Nucleus accumbens (tissue), 56 donors: ENCODE measurements around the gene TMEM185A.
"Not testable (repeated sequence)": the region's sequence is repeated elsewhere in the genome, so short reads cannot be mapped to it uniquely, and the experiment has no call there.

Source experiments
- DNase-seq, 56 donors: peaks; one replicate each; lab custom pipeline; 2025; lab: John Stamatoyannopoulos, UW

TMEM185A gene

DNA sequence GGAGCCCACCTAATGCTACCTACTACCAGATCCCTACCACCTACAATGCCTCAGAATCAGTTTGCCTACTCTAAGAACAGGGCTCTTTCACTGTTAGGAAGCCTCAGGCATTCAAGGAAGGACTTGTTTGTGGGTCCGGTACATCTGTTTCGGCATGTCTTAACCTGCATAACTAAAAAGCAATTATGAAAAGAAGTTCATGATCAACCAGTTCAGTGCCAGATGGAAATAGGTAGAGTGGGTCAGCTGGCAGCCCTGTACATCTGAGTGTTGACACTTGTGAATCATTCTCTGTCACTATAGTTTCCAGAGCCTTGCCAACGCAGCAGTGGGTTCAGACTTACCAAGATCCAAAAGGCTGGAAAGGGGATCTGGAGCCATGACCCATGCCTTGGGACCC is 3.3 kb downstream of the TMEM185A start:
- no peak for DNase-seq

DNA sequence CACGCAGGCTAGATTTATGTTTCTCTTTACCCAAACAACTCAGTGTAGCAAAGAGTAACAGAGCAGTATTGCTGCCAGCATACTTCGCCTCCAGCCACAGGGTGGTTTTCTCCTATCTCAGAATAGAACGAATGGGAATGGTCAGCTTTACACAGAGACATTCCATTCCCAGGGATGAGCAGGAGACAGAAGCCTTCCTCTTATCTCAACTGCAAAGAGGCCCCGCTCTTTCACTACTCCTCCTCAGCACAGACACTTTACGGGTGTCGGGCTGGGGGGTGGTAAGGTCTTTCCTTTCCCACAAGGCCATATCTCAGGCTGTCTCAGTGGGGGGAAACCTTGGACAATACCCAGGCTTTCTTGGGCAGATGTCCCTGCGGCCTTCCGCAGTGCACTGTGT is 4.8 kb downstream of the TMEM185A start:
- DNase-seq, result not testable (repeated sequence)

DNA sequence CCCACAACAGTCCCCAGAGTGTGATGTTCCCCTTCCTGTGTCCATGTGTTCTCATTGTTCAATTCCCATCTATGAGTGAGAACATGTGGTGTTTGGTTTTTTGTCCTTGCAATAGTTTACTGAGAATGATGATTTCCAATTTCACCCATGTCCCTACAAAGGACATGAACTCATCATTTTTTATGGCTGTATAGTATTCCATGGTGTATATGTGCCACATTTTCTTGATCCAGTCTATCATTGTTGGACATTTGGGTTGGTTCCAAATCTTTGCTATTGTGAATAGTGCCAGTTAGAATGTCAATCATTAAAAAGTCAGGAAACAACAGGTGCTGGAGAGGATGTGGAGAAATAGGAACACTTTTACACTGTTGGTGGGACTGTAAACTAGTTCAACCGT is 11.9 kb downstream of the TMEM185A start:
- DNase-seq, result not testable (repeated sequence)

DNA sequence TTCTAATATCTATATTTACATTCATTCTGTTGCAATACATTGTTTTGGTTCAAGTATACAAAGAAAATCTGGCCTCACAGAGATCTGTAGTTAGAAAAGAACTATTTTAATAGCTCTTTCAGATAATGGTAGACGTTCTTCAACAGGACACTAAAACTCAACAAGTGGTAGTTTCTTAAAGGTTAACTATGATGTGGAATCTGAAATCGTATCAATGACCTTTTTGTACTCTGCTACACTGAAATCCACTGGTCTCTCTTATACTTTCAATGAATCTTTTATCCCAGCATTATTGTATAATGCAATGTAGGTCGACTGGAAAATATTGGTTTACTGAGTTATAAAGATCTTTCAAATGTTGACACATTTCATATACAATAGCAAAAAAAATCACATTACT is 12.7 kb downstream of the TMEM185A start:
- DNase-seq, result no peak

DNA sequence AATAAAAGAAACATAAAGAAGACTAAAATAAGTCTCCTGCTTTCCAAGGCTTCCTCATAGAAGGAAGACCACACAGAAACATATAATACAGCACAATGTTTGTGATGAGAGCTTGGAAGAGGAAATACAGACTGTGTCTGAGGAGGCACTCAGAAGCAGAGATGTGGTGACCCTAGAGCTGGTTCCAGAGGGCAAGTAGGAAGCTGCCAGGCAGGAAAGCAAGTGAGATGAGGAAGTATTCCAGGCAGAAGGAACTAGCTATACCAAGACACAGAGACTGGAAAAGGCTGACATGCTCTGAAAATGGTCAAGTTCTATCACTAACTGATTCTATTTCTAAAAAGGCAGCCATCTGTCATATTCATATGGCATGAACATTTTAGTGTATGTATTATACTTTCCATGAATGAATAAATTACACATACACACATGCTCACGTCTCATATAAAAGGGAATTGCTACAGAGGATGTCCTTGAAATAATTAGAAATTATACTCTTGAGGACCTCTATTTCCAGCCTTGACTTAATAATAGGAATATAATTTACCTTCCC is 19.9 kb downstream of the TMEM185A start:
- DNase-seq, result no peak

DNA sequence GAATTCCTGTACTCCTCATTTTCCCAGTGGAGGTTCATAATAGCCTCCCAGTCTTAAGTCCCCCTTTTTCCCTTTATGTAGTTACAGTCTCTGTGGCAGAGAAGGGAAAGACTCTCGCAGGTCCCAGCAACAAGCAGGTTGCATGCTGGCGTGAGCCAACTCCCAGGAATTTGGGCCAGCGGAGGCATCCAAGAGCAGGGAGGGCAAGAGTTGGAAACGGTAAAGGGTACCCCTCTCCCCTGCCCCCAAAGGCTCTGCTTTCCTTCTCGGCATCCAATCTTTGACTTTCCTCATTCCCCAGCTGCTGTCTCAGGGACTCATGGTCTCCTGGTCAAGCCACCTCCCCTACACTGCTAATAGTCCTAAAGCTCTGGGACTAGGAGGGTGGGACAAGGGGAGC is 21.1 kb downstream of the TMEM185A start:
- DNase-seq, result no peak

DNA sequence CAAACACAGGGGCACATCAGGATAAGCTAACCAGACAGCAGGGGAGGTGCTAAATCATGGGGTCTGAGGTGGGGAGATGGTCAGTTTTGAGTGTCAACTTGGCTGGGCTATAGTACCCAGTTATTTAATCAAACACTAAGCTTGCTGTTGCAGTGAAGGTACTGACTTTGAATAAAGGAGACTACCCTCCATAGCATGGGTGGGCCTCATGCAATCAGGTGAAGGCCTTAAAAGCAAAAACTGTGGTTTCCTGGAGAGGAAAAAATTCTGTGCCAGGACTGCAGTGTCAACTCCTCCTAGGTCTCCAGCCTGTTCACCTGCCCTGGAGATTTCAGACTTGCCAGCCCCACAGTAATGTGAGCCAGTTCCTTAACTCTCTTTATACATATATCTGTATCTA is 23.9 kb downstream of the TMEM185A start:
- DNase-seq, result no peak

DNA sequence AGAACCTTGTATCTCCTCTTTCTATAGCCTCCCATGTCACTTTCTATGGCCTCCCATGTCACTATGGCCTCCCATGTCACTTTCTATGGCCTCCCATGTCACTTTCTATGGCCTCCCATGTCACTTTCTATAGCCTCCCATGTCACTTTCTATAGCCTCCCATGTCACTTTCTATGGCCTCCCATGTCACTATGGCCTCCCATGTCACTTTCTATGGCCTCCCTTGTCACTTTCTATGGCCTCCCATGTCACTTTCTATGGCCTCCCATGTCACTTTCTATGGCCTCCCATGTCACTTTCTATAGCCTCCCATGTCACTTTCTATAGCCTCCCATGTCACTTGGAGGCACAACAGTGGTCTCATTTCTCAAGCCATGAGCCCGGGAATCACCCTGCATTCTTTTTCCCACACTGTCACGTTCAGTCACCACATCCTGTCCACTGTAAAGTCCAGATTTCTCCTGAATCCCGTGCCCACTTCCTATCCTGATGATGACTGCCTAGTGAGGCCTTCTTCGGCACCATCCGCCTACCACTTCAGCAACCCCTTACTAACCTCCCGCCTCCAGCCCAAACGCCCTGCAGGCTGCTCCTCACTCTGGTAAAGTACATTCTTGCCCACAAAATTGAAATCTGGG is 26.2 kb downstream of the TMEM185A start:
- DNase-seq, result not testable (repeated sequence)

DNA sequence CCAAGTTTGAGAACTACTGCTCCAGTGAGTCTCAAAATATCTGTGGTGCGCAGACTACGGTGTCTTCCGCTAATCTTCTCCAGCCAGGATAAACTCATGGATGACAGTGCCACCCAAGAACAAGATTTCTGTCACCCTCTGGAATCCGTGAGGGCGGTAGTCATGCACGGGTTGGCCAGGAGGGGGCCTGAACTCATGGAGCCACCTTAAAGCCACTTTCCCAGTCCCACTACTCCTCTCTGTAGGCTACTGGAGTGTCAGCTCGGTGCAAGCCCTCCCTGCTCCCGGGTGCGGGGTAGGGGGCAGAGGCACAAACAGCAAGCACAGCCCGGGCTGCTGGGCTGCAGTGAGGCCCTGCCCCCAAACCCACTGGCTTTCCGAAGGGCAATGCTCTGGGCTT is 33.0 kb downstream of the TMEM185A start:
- DNase-seq, result not testable (repeated sequence)

DNA sequence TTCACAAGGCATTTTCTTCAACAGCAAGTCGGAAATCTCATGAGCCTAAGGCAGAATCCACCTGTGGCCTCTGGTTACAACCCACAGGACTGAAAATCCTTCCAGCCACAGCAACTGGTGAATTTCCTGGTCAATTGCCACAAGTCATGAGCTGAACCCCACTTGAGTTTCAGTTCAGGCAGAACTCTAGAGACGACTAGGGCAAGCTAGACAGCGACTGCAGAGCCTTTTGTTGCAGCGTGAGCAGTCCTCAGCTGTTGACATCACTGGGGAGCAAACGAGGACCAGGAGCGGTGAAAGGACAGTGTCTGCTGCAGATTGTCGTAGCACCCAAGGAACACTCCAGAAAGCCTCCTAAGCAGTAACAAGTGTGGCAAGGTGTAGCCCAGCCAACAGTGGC is 35.6 kb downstream of the TMEM185A start:
- not testable (repeated sequence) for DNase-seq

DNA sequence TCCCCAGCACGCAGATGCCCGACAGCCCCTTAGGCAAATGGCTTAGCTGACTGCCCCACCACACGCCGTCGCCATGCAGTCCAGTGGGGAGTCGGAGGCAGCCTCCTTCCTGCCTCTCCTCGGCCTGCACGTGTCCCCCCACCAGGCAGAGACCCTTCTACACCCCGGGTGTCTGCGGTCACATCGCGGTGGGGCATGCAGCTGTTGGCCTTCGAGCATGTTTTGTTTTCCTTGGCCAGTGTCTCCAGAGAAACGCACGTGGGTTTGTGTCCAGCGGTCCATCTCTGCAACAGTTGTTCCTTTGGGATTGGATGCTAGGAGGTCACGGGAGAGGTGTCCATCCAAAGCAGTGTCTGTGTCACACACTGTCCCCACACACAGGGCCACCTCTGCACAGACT is 36.4 kb downstream of the TMEM185A start, which contains the start of gene HSFX2:
Gene HSFX2 (minus strand): TSS at position 101 of the 400 bp plus-strand sequence. CDS start 614 bp downstream, outside the sequence.
- DNase-seq, result not testable (repeated sequence)

DNA sequence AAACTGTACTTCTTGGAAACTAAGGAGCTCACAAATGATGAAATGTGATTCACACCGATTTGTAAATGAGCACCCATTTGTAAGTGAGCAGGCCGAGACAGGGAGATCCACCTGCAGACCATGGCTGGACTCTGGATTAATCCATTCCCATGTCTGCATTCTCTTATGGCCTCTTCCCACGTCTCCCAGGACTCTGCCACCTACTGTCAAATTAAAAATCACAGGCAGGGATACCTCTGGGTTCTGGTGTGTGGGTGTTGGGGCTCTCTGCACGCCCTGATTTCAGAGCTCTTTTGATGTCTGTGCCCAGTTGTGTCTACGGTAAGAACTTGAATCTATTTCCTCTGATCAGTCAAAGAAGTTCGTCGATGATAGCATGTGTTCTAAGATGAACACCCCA is 40.6 kb downstream of the TMEM185A start:
- DNase-seq, result not testable (repeated sequence)

DNA sequence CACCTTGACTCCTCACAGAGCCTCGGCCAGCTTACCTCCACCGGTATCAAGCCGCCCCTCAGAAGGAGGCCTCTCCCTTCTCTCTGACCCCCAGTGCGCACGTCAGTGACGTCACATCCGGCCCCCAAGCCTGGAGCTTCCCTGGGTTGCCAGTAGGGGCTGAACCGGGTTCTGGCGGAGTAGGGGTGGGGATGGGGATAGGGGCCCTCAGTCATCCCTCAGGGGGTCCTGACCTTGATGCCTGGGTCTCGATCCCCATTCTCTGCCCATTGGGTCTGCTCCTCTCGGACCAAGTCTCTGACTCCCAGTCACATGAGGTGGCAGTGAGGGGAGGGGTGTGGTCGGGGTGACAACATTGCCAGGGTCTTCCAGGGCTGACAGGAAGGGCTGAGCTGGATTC is 44.2 kb downstream of the TMEM185A start, which contains the start of gene MAGEA9B:
Gene MAGEA9B (minus strand): TSS at position 101 of the 400 bp plus-strand sequence. CDS start 4,280 bp downstream, outside the sequence.
- DNase-seq, result not testable (repeated sequence)

DNA sequence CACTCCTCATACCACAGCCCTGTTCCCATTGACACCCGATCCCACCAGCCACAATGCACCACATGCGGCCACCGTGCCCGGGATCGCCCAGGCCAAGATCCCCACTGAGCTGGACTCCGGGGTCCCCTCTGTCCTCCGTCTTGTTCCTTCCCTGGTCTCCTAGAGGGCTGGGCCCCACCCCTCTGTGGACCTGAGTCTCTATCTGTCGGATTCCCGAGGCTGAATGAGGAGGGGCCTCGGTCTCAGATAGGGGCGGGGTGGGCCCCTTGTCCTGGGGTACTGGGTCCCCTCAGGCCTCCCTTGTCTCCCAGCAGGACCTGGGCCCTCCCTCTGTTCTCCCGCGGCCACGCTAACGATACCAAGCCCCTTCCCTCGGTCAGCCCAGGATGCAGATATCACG is 46.0 kb downstream of the TMEM185A start:
- not testable (repeated sequence) for DNase-seq

DNA sequence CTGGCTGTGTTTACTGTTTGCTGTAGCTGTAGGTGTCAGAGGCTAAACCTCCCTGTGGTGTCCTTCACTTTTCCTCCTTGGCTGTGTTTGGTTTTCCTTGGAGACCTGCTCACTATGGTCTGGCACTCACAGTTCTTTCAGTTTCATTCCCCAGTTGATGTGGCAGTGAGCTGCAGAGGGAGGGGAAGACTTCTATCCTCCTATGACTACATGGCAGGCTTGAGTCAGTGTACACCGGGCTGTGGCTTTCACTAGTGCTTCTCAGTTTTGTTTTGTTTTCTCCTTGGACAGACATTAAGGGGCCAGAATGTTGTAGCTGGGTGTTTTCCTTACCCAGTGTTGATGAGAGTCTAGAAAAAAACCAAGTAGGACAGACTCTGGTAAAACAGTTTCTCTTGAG is 58.1 kb downstream of the TMEM185A start:
- not testable (repeated sequence) for DNase-seq

DNA sequence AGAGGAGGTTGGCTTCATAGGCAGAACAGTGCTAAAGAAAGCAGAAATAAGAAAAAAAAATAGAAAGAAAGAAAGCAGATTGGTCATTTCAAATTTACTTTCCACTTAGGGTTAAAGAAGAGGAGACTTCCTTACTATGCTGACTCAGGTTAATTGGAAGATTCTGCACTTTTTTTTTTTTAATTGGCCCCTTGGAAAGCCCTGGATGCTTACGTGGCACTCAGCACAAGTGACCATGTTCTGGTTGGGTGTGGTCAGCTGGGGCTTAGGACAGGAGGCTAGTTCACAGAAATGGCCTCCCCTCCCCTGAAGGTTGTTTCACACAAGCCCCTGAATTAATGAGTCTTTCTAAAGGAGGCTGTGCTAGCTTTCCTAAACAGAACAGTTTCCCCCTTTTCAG is 58.8 kb downstream of the TMEM185A start:
- DNase-seq, result no peak

DNA sequence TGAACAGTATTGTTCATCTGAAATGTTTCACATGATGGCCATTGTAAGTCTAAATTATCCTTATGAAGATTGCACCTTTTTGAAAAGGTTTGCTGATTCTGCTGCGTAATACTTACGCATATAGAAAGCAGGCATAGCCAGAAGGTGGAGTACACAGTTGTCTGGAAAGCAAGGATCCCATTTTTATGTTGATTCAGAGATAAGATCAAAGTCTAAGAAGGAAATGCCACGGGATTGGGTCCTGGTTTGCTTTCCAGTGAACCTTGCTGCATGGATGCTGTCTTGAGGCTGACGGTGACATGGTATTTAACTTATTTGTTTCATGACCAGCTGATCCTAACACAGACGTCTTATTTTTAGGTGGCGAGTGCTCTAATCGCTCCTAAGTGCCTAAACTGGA is 59.8 kb downstream of the TMEM185A start:
- no peak for DNase-seq

DNA sequence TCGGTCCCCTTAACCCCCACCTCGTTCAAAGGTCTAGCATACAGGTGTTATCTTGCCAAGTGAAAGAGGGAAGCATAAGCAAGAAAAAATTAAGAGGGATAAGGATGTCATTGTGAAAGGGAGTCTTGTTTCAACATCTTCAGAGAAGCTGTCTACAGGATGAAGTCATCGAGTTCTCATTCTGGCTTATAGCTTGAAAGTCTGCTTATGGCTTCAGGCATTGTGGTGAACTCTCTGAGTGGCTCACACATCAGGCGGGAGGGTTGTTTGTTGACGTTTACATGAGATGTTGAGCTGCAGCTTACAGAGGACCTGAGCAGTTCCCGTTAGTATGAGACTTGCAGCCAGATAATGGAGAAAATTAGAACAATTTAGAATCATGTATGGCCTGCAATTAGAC is 60.9 kb downstream of the TMEM185A start:
- DNase-seq, result no peak

DNA sequence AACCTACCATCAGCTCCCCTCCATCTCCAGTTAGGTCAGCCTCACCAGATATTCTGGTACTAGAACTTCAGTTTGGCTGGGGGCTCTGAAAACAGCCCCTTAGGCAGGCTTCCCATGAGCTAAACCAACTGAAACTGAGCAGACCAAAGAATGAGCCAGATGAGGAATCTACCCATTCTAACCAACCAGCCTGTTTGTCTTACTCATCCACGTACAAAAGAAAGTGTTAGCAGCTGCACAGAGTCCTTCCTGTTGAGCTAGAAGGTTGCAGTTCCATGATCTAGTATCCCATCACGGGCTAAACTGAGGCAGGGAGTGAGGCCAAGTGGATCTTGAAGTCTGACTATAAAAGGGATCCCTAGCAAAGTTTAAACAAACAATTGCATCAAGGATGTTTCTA is 61.8 kb downstream of the TMEM185A start:
- DNase-seq, result no peak

DNA sequence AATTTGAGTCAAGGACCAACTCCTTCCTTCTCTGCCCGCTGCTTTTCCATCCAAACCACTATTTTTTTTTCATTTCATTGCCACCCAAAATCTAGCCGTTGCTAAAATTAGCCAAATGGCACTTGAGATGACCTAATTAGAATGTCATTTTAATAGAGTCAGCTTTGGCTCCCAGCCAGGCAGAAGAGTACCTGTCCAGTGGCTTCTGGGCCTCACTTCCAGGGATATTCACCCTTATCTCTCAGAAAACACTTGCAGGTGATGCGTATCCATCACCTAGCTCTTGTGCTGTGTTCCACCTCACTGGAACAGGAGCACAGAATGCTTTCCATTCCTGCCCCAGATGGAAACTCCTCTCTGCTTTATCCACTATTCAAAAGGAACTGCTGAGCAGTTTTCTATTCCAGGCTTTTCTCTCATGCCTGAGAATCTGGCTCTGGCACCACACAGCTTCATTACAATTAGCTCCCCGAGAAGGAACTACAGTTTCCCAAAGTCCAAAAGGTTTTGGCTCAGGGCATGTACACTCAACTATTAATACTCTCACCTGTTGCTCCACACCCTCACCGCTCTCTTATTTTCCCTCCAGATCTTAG is 62.8 kb downstream of the TMEM185A start:
- peak in 1 of 56 donors; percentile 1 for DNase-seq

DNA sequence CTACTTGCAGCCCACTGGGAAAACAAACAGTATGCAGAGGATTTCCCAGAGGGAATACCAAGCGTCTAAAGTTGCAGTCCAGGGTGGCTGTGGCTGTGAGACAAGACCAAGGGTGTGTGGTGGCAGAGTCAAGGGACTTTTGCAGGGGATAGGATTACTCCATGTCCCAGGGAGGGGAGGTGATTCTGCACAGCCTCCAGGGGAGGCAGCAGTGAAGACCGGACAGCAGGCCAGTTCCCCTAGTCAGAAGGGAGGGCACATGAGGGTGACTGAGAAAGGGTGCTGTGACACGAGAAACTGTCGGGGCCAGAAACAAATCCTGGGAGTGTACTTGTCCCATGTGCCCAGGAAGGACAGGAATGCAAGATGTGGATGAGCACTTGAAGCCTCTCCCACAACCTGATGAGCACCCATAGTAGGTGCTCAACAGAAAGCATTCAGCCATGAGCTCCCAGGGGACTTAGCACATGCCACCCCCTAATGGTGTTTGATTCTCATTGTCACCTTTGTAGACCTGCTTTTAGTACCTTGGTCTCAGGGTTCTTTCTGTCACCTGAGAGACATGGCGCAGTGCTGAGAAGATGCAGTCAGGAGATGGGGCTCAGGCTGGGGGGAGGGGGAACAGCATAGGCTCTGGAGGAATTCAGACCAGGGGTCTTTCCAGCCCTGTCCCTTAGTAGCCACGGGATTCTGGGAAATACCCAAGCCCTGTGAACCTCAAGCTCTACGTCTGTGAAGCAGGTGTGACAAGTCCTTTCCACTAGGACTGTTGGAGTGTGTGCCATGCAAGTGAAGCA is 63.8 kb downstream of the TMEM185A start:
- DNase-seq, result no peak
